GM12872 (cell line): Measurements from ENCODE around the gene VGLL3.

Source experiments
- TF ChIP-seq, protein P1 (sequence below): IDR thresholded peaks from 3 replicates; pipeline ENCODE4 v1.5.1; 2011; ENCODE audit warnings: low read depth, mild to moderate bottlenecking, low read length, moderate library complexity; ENCODE audit not compliant: insufficient read depth

Gene VGLL3

DNA sequence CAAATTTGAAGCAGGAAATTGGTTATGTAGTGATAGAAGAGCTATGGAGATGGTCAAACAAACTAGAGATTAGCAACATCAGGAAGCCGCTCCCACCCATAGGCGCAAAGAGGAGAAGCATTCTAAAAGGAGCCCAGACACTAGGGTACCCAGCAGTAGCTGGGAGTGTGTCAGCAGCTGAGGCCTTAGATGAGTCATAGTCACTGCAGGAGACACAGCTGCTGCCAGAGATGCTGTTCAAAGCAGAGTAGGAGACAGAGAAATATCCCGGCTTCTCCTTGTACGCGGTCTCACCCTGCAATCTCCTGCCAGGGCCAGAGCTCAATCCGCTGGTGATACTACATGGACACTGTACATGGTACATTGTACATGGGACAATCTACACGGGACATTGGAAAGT is 61.9 kb downstream of the VGLL3 start:
- TF ChIP-seq, protein P1, sequence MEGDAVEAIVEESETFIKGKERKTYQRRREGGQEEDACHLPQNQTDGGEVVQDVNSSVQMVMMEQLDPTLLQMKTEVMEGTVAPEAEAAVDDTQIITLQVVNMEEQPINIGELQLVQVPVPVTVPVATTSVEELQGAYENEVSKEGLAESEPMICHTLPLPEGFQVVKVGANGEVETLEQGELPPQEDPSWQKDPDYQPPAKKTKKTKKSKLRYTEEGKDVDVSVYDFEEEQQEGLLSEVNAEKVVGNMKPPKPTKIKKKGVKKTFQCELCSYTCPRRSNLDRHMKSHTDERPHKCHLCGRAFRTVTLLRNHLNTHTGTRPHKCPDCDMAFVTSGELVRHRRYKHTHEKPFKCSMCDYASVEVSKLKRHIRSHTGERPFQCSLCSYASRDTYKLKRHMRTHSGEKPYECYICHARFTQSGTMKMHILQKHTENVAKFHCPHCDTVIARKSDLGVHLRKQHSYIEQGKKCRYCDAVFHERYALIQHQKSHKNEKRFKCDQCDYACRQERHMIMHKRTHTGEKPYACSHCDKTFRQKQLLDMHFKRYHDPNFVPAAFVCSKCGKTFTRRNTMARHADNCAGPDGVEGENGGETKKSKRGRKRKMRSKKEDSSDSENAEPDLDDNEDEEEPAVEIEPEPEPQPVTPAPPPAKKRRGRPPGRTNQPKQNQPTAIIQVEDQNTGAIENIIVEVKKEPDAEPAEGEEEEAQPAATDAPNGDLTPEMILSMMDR: no peak

DNA sequence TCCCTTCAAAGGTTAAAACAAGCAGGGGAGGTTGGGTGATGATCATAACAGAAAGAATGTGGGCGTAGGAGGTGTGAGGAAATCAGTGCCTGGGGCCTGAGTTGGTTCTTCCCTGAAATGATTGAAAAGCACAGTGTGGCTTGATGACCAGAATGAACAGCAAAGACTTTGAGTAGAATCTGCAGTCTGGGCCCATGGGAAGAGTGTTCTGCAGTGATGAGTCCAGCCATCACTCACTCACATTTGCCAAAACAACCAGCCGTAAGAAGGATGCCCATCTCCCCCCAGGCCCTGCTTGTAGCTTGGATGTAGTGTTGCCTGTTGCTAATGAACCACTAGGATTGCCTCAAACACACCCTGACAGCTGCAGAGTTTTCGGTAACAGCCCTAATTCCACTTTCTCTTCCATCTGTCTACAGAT is 67.9 kb downstream of the VGLL3 start:
- TF ChIP-seq, protein P1: no peak

DNA sequence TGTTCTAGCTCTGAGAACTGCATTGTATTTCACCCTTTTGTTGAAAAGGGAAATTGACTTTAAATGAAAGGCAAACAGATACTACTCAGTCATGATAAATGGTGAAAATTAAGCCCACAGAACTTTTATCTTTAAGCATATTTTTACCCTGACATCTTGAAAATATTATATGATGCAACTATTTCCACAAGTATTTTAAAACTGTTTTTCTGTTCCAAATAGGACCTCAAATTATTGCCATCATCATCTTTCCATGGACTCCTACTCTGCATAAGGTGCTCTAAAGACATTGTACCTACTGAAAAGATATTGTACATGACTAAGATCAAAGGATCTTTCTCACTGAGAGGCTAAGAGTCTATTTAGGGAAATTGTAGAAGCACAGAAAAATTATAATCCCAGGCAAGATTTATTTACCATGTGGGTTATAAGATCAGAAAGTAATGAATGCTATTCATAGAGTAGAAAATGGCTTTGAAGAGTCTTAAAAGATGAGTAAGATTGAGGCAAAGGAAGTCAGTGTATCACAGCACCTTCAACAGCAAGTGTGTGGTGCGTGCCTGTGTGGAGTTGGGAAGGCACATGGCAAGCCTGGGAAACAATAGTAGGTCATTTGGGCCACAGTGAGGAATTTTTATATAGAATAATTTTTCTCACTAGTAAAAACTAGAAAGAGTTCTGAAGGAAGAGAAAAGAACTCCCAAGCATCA is 68.8 kb downstream of the VGLL3 start:
- TF ChIP-seq, protein P1: no peak

DNA sequence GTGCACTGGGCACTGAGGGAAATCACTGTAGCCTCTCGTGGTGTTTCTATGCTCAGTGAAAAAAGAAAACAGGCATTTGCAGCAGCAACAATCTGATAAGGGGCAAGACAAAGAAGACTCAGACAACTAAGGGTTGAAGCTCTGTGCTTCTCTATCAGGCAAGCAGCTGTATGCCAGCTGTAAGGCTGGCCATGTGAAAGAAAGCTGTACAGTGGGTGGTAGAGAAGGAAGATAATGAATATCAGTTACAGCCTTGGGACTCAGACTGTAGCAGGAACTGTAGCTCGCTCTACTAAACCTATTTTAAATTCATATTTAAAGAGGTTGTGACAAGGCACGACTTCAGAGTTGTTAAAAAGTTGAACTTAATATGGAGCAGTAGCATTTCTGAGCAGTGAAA is 76.3 kb downstream of the VGLL3 start:
- TF ChIP-seq, protein P1: no peak

DNA sequence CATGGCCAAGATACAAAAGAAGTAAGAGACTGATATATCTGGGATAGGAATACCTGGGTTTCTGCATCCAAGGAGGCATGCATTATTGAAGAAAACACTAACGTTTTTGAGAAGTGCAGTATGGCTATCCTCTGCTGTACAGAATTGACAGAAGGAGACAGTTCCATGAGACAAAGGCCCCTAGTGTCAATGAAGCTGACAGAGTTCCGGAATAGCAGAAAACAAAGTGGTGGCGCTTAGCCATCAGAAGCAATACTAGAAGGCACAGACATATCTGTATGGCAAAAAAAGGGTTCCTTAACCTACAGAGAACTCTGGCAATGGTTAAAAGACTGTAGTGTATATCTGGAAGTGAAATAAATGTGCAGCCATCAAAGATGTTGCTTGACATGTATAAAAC is 77.8 kb downstream of the VGLL3 start:
- TF ChIP-seq, protein P1: no peak

DNA sequence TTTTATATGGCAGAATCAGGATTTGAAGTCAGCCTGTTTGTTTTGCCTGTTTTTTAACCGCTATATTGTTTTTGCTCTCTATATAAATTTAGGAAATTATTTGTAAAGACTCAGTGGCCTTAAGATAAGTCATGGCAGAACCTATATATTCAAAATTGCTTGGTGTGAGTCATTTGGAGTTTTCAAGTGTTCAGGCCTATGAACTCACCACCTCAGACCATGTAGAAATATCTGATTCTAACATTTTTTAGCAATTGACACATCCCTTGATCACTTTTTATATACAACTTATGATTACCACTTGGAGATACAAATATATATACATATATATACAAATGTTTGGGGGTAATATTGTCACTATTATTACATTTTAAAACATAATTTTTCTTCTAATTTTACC is 95.7 kb downstream of the VGLL3 start:
- TF ChIP-seq, protein P1: no peak

DNA sequence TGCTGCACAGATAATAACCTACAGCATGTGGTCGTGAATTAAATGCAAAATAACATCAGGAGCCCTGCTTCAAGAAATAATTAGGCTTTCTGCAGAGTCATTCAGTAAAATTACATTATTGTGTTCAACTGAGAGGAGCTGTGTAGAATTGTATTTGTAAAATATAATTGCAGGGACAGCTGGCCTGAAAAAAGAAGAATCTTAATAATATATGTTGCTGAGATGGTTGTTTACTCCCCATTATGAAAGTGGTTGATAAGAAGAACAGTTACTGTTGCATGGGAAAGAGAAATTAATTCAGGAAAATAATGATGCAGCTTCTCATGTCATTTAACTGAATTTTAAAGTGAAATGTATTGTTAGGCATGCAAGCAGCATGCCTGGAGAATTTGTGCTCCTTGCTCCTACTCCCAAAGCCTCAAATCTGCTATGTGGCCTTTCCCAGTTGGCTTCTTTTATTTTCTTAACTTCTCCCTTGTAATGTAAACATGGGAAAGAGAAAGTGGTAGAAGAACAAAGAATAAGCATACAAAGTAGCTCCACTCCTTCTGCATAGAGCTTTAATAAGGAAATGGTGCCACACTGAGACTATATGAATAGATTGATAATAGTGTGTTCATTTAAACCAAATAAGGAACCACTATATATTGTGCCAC is 100.1 kb downstream of the VGLL3 start:
- TF ChIP-seq, protein P1: no peak
